HepG2 (cell line): ENCODE results near the gene CIROP. TPM values are rescaled to one million over a fixed set of nuclear protein-coding genes. Genes with fewer than 3 reads are reported as not detected.

Source experiments
- ATF7-NPFF ChIP-seq: sonication (generic); formaldehyde crosslinking; IDR thresholded peaks from 2 replicates; pipeline ENCODE4 v1.8.1; 2023; ENCODE audit warnings: mild to moderate bottlenecking, low read depth, missing genetic modification reagents, moderate library complexity
- EZH2 ChIP-seq: conservative IDR thresholded peaks from 2 replicates; pipeline ENCODE4 v1.6.1; 2012; ENCODE audit warnings: mild to moderate bottlenecking, low read depth, low read length, moderate library complexity
- HDAC6 ChIP-seq: fragments of 200-600 bp; sonication (generic); IDR thresholded peaks from 2 replicates; pipeline ENCODE4 v1.7.0; 2017; ENCODE audit warnings: mild to moderate bottlenecking, antibody characterized with exemption, low read length, low read depth
- HES4 ChIP-seq: sonication (generic); formaldehyde crosslinking; IDR thresholded peaks from 2 replicates; pipeline ENCODE4 v1.9.0; 2021; ENCODE audit warnings: mild to moderate bottlenecking, missing genetic modification reagents, borderline replicate concordance
- ISL2 ChIP-seq: sonication (generic); formaldehyde crosslinking; IDR thresholded peaks from 2 replicates; pipeline ENCODE4 v1.5.0; 2020; ENCODE audit warnings: missing genetic modification reagents
- RELA ChIP-seq: sonication (generic); formaldehyde crosslinking; IDR thresholded peaks from 2 replicates; pipeline ENCODE4 v1.4.0; 2020; ENCODE audit warnings: missing genetic modification reagents
- REPIN1 ChIP-seq: sonication (generic); formaldehyde crosslinking; IDR thresholded peaks from 2 replicates; pipeline ENCODE4 v1.8.0; 2022; ENCODE audit warnings: missing genetic modification reagents, low read depth, mild to moderate bottlenecking, borderline replicate concordance
- SMARCC2 ChIP-seq: fragments of 450-650 bp; IDR thresholded peaks from 2 replicates; pipeline ENCODE4 v1.6.1; 2017; ENCODE audit warnings: antibody characterized with exemption, mild to moderate bottlenecking
- SRSF9 ChIP-seq: fragments of 200-400 bp; formaldehyde crosslinking; IDR thresholded peaks from 2 replicates; pipeline ENCODE4 v1.6.1; 2018; ENCODE audit warnings: borderline replicate concordance, mild to moderate bottlenecking, low read depth, low read length; ENCODE audit not compliant: insufficient read depth, poor library complexity, severe bottlenecking
- TCF12 ChIP-seq, 2 experiments: fragments of 450-650 bp in 1 of 2; sonication (generic) in 1 of 2; formaldehyde crosslinking in 1 of 2; IDR thresholded peaks; 2 replicates each; pipeline versions ENCODE4 v1.6.1 to v1.8.0; 2017 to 2022; ENCODE audit warnings: antibody characterized with exemption in 1 of 2, mild to moderate bottlenecking in 1 of 2, missing genetic modification reagents in 1 of 2, moderate library complexity in 1 of 2
- TCF7L2 ChIP-seq: IDR thresholded peaks from 2 replicates; pipeline ENCODE4 v1.6.1; 2011; ENCODE audit warnings: mild to moderate bottlenecking, low read depth, low read length, moderate library complexity
- YEATS2 ChIP-seq: sonication (generic); formaldehyde crosslinking; IDR thresholded peaks from 2 replicates; pipeline ENCODE4 v1.4.0; 2020; ENCODE audit warnings: missing genetic modification reagents, borderline replicate concordance
- ZFP36L1 ChIP-seq: sonication (generic); formaldehyde crosslinking; IDR thresholded peaks from 2 replicates; pipeline ENCODE4 v1.8.0; 2022; ENCODE audit warnings: mild to moderate bottlenecking, missing genetic modification reagents, moderate library complexity
- ZNF143 ChIP-seq: sonication (generic); formaldehyde crosslinking; IDR thresholded peaks from 2 replicates; pipeline ENCODE4 v1.4.0; 2020; ENCODE audit warnings: missing genetic modification reagents
- ZNF234 ChIP-seq: sonication (generic); formaldehyde crosslinking; conservative IDR thresholded peaks from 2 replicates; pipeline ENCODE4 v1.5.1; 2020; ENCODE audit warnings: mild to moderate bottlenecking, missing genetic modification reagents
- ZNF253 ChIP-seq: sonication (generic); formaldehyde crosslinking; IDR thresholded peaks from 2 replicates; pipeline ENCODE4 v1.8.0; 2022; ENCODE audit warnings: mild to moderate bottlenecking, missing genetic modification reagents, borderline replicate concordance
- ZNF274 ChIP-seq: sonication (generic); formaldehyde crosslinking; IDR thresholded peaks from 2 replicates; pipeline ENCODE4 v1.5.1; 2020; ENCODE audit warnings: mild to moderate bottlenecking, missing genetic modification reagents
- ZNF30 ChIP-seq: sonication (generic); formaldehyde crosslinking; IDR thresholded peaks from 2 replicates; pipeline ENCODE4 v1.5.0; 2020; ENCODE audit warnings: mild to moderate bottlenecking, missing genetic modification reagents
- ZNF367 ChIP-seq: sonication (generic); formaldehyde crosslinking; IDR thresholded peaks from 2 replicates; pipeline ENCODE4 v1.4.0; 2020; ENCODE audit warnings: missing genetic modification reagents, borderline replicate concordance
- ZNF441 ChIP-seq: sonication (generic); formaldehyde crosslinking; IDR thresholded peaks from 2 replicates; pipeline ENCODE4 v1.7.0; 2021; ENCODE audit warnings: missing genetic modification reagents, borderline replicate concordance
- polyA plus RNA-seq, 8 experiments: library from polyadenylated mRNA; depleted of rRNA in 3 of 8; stranded (reverse) in 7 of 8; unstranded in 1 of 8; fragments of >200 nt; fragmentation: Illumina TruSeq in 4 of 8; extraction: Trizol in 4 of 8; gene quantifications; 2 replicates each; pipeline versions ENCODE4 v1.2.1 to v1.2.3, GENCODE V29; 2011 to 2016; ENCODE audit warnings: low read depth in 4 of 8, missing spikeins in 1 of 8, mixed read lengths in 1 of 8; ENCODE audit not compliant: insufficient read depth in 1 of 8
- total RNA-seq, 5 experiments: library from RNA; depleted of rRNA; stranded (reverse); fragments of >200 nt; fragmentation: Illumina TruSeq; extraction: Trizol; gene quantifications; 2 replicates each; pipeline ENCODE4 v1.2.3, GENCODE V29; 2016; ENCODE audit warnings: low read depth in 1 of 5
- TF ChIP-seq, protein P1 (sequence below): sonication (generic); formaldehyde crosslinking; IDR thresholded peaks from 2 replicates; pipeline ENCODE4 v1.4.0; 2020; ENCODE audit warnings: missing genetic modification reagents
- TF ChIP-seq, protein P2 (sequence below): sonication (generic); formaldehyde crosslinking; IDR thresholded peaks from 2 replicates; pipeline ENCODE4 v1.5.0; 2020; ENCODE audit warnings: missing genetic modification reagents, mild to moderate bottlenecking, borderline replicate concordance
- TF ChIP-seq, protein P3 (sequence below): sonication (generic); formaldehyde crosslinking; IDR thresholded peaks from 2 replicates; pipeline ENCODE4 v1.5.0; 2020; ENCODE audit warnings: missing genetic modification reagents

CIROP gene
- total and polyA plus RNA-seq, 2 of the 13 experiments (the other 11 are each of a cell fraction or from before 2014, with no cell fraction given): 0.07 TPM; not detected in 1

DNA sequence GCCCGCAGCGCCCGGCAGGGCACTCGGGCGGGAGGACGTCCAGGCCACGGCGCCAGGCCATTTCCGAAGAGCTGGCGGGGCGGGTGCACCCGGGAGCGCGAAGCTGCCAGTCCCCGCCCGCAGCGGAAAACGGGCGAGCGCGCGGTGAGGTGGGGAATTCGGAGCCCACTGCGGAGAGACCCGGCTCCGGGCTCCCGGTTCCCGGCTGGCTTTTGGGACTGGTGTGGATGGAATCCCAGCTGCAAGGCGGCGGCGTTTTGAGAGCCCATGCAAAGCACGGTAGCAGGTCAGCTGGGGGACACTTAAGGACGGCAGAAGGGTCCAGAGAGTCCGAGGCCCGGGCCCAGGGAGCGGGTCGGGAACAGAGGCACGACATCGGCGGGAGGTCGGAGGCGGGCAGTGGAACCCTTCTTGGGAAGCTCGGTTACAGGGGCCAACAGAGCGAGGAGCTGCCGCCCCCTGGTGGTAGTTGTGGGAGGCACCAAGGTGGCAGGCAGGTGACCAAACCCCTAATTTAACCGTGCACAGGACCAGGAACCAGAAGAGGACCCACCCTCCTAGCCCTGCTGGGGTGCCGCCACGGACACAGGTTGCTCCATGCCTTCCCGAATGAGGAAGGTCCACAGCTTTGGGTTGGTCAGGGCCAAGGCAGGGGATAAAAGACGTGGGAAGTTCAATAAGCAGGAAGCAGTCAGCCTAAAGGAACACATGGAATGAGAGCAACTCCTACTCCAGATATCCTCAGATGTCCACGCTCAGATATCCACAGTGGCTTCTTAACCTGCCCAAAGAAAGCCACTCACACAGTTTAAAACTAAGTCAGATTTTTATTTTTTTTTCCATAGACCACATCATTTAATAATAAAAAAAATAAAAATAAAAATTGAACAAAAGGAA lies 46.8 kb downstream of the CIROP start (continued):
- no peak for TF ChIP-seq SRSF9
- TF ChIP-seq YEATS2 (CRISPR knock-in tag): 0 out of 2 replicates have a peak, but pooled peaks have one; percentile 68
- TF ChIP-seq ATF7-NPFF (CRISPR knock-in tag): peak; percentile 72; the same call in 1 of the 2 replicates
- no peak for TF ChIP-seq ZNF441 (CRISPR knock-in tag)
- 0 out of 2 replicates have a peak, but pooled peaks have one; percentile 72 for TF ChIP-seq ZNF234 (CRISPR knock-in tag)
- peak; percentile 84; the same call in 1 of the 2 replicates for TF ChIP-seq ZNF274
- TF ChIP-seq ZNF367 (CRISPR knock-in tag): 0 out of 2 replicates have a peak, but pooled peaks have one; percentile 58
- peak; percentile 71 for TF ChIP-seq ZFP36L1 (CRISPR knock-in tag)
- peak; percentile 91; the same call in 1 of the 2 replicates for TF ChIP-seq ZNF253 (CRISPR knock-in tag)
- peak; percentile 73 for TF ChIP-seq RELA
- TF ChIP-seq TCF7L2: no peak
- no peak; the same call in 1 of the 2 replicates for TF ChIP-seq HDAC6
- TF ChIP-seq ZNF143 (CRISPR knock-in tag): no peak; the same call in 1 of the 2 replicates
- TF ChIP-seq ISL2 (CRISPR knock-in tag): peak; percentile 67
- TF ChIP-seq TCF12 (IDR thresholded peaks at IDR 0.05): no peak
- TF ChIP-seq TCF12 (CRISPR knock-in tag; IDR thresholded peaks at IDR 0.05): peak; percentile 53; the same call in 1 of the 2 replicates
- TF ChIP-seq ZNF30 (CRISPR knock-in tag): no peak
- no peak for TF ChIP-seq SMARCC2
- no peak for TF ChIP-seq EZH2
- TF ChIP-seq, protein P1, sequence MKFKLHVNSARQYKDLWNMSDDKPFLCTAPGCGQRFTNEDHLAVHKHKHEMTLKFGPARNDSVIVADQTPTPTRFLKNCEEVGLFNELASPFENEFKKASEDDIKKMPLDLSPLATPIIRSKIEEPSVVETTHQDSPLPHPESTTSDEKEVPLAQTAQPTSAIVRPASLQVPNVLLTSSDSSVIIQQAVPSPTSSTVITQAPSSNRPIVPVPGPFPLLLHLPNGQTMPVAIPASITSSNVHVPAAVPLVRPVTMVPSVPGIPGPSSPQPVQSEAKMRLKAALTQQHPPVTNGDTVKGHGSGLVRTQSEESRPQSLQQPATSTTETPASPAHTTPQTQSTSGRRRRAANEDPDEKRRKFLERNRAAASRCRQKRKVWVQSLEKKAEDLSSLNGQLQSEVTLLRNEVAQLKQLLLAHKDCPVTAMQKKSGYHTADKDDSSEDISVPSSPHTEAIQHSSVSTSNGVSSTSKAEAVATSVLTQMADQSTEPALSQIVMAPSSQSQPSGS (CRISPR knock-in tag): peak; percentile 74; the same call in 1 of the 2 replicates
- TF ChIP-seq REPIN1 (CRISPR knock-in tag): peak; percentile 93; the same call in 1 of the 2 replicates
- TF ChIP-seq, protein P2, sequence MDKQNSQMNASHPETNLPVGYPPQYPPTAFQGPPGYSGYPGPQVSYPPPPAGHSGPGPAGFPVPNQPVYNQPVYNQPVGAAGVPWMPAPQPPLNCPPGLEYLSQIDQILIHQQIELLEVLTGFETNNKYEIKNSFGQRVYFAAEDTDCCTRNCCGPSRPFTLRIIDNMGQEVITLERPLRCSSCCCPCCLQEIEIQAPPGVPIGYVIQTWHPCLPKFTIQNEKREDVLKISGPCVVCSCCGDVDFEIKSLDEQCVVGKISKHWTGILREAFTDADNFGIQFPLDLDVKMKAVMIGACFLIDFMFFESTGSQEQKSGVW (CRISPR knock-in tag): no peak
- peak; percentile 24; the same call in 1 of the 2 replicates for TF ChIP-seq HES4 (CRISPR knock-in tag)
- TF ChIP-seq, protein P3, sequence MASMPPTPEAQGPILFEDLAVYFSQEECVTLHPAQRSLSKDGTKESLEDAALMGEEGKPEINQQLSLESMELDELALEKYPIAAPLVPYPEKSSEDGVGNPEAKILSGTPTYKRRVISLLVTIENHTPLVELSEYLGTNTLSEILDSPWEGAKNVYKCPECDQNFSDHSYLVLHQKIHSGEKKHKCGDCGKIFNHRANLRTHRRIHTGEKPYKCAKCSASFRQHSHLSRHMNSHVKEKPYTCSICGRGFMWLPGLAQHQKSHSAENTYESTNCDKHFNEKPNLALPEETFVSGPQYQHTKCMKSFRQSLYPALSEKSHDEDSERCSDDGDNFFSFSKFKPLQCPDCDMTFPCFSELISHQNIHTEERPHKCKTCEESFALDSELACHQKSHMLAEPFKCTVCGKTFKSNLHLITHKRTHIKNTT (CRISPR knock-in tag): 0 out of 2 replicates have a peak, but pooled peaks have one; percentile 54
